CD4-positive, alpha-beta T cell treated with Interleukin-6 at 100 ng/mL for 8 hours (primary cell): ENCODE results near the gene ADAM12.

Experiments
- DNase-seq: peaks from one replicate; pipeline ENCODE4 v3.0.0-alpha.2; 2020; ENCODE audit warnings: mixed read lengths, low spot score

ADAM12 gene

GRCh38 chr10:126212738-126213137 is 175.5 kb downstream of the ADAM12 start:
- DNase-seq: no peak

GRCh38 chr10:126210051-126210651 is 178.1 kb downstream of the ADAM12 start:
- no peak for DNase-seq

- DNase-seq: no peak
Observed at GRCh38 chr10:126209451-126209850, 178.8 kb downstream of the ADAM12 start.

DNA sequence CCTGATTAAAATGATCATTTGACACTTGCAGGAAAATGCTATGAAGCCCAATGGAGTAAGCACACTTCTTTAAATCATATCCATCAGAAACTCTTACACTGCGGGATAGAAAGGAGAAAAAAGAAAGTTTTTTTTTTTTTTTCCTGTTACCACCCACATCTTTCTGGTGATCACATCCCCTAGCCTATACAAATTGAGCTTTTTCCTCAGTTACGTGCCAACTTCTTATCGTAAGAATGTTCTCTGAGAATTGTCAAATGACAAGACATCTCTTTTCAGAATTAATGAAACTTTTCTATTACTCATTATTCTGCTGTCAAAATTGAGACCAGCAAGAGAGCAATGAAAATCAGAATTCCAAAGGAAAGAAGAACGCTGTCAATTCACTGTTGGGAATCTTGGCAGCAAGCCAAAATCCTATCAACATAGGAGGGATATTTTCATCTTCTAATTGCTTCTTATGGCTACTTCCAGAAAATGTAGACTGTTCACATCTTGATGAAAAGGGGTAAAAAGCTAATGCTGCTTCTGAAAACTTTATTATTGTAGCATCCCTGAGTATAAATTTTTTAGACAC is 179.5 kb downstream of the ADAM12 start:
- DNase-seq: no peak

GRCh38 chr10:126207851-126208250 is 180.4 kb downstream of the ADAM12 start:
- no peak for DNase-seq

GRCh38 chr10:126207313-126207771 is 180.9 kb downstream of the ADAM12 start:
- no peak for DNase-seq

GRCh38 chr10:126205486-126206205 is 182.6 kb downstream of the ADAM12 start:
- DNase-seq: no peak

DNA sequence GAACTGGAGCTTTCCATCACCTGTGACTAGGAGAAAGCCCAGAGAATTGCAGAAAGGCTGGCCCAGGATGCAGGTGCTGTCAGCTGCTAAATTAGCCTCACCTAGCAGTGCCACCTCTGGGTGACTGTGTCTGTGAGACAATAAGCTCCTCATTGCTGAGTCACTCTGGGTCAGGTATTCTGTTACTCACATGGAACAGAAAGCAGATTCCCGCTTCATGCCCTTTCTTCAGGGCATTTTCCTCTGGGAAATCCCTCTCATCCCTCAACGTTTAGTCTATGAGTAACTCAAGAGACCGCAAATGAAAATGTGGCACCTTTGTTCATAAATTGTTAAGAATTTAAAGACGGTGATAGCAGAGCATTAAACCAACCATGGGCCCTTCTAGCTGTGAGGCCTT is 184.0 kb downstream of the ADAM12 start:
- no peak for DNase-seq

GRCh38 chr10:126203746-126204145 is 184.5 kb downstream of the ADAM12 start:
- no peak for DNase-seq

- no peak for DNase-seq
Observed at GRCh38 chr10:126201603-126202002, 186.7 kb downstream of the ADAM12 start.

GRCh38 chr10:126199221-126199998 is 188.9 kb downstream of the ADAM12 start:
- no peak for DNase-seq

- no peak for DNase-seq
Observed at GRCh38 chr10:126198681-126199080, 189.6 kb downstream of the ADAM12 start.

DNA sequence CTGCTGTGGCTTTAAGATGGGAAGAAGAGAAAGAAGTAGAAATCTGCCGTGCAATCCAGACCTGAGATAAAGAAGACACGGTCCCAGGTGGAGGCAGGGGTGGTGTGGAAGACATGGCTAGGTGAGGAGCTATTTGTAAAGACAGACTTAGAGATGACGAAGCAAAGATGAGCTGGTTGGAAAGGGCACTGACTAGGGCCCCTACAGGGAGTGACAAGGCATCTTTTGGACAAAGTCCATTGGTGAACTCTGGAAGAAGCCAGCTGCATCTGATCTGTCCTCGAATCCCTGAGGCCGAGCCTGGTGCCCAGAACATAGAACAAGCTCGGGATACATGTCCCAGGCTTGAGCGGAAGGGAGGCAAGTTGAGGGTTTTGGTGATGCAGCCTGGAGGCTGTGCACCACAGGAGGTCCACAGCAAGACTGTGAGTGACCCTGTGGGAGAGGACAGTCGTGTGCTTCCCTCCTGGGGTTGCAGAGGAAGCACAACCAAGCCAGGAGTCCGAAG is 191.2 kb downstream of the ADAM12 start:
- no peak for DNase-seq

DNA sequence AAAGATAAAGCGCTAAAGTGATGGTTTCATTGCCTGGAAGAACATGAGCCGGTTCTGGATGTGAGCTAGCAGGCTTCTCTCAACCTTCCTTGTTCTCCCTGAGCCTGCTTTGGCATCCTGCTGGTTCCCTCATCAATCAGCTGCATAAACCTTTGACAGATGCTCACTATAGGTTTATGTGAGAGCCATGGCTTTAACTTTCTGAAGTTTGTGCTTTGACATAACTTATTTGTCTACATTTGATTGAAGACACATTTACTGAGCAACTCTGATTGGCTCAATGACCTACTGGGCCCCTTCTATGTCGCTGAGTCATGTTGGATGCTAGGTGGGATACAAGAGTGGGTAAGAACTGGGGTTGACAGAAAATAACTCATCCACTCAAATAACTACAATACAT is 192.0 kb downstream of the ADAM12 start:
- no peak for DNase-seq

DNA sequence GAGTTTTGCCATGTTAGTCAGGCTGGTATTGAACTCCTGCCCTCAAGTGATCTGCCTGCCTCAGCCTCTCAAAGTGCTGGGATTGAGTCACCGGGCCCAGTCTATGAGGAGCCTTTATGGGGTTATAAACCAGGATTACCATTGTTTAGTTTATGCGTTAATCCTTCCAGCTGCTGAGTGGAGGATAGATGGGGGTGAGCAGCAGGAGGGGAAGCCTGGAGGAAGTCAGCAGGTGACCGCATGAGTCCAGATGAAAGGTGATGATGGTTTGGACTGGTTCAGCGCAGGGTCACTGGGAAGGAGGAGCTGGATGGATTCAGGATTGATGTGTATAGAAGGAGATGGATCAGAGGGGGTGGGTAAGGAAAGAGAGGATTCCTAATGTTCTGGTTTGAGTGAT is 197.1 kb downstream of the ADAM12 start:
- no peak for DNase-seq

- no peak for DNase-seq
Observed at GRCh38 chr10:126188679-126189200, 199.5 kb downstream of the ADAM12 start.

DNA sequence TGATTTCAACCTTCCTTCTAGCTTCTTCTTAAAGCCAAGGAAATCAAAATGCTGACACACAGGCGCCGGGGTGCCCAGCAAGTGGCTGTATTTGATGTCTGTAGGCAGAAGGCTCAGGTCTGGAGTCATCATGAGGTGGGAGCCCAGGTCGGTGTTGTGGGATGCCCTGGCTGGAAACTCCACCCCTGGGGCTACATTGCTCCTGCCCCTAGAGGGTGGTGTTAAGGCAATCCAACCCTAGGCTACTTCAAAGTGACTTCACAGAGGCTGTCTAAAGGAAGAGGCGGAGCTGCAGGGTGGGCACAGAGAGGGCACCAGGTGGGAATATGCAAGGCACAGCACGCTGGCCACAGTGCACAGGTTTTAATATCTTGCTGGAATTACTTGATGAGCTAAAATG is 200.9 kb downstream of the ADAM12 start:
- no peak for DNase-seq

DNA sequence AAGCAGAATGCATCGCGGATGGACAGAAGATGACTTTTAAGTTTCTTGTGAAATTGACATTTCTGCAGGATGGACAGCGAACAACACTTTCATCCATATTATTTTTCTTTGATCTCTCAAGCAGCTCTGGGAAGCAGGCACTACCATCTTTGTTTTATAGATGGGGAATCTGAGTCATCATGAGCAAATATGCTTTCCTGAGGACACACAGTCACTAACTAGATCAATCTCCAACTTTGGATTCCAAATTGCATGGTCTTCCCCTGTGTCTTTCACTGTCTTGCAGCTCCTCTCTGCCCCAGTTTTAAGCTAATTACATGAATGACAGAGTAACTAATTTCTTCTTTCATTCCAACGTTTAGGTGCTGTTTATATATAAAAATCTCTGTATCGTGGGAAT is 201.5 kb downstream of the ADAM12 start:
- no peak for DNase-seq

DNA sequence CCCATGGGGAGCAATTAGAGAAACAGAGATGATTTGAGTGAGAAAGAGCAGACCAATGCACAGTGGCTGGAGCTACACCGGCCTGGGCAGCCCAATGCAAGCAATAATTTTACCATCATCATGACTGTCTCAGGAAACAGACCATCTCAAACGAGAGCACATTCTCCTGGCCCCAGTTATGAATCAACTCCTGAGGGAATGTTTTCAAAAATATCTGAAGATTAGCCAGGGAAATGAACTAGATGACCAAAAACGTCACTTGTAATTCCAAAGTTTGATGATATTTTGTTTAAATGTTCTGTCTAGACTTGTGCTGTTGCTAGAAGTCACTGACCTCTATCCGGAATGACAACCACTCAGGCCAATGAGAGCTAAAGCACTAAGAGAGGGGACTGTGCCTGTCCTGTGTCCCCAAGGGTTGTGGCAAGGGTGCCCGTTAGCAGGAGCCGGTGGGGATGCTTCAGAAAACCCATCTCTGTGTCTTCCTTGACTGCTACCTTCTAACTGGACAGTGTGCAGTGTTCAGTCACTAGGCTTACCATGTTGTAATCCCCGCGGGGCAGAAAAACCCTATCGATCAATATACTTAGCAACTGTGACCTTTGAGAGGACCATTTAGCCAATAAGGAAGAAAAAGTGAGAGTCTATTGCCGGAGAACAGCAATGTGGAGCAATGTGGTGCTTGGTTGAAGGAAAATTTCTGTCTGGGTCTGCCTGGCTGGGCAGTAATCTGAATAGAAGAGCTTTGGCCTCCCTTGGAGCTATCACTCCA is 202.4 kb downstream of the ADAM12 start:
- DNase-seq: no peak

GRCh38 chr10:126181626-126182025 is 206.7 kb downstream of the ADAM12 start:
- DNase-seq: no peak

DNA sequence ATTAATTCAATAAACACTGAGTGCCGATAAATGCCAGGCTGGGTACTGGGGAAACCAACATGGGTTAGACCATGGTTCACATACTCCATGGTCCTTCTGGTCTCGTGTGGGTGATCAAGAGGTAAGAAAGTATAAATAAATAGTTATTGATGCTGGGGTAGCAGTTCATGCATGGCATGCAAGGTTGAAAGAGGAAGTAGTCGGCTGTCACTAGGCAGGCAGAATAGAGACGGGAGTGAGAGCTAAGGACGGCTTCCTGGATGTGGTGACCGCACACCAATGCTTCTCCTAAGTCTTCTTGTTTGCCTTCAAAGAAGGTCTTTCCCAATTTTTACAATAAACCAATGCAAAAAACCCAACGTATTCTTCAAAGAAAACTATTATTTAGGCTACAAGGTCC is 208.6 kb downstream of the ADAM12 start:
- DNase-seq: no peak
